Fibroblast of skin of right quadriceps (primary cell): Measurements from ENCODE around the gene PKP3.
A peak's percentile ranks its signal among the peaks of the same experiment; 100 is the strongest.

Source experiments
- DNase-seq: peaks from one replicate; pipeline ENCODE4 v3.0.0-alpha.2; 2013

Gene PKP3

DNA sequence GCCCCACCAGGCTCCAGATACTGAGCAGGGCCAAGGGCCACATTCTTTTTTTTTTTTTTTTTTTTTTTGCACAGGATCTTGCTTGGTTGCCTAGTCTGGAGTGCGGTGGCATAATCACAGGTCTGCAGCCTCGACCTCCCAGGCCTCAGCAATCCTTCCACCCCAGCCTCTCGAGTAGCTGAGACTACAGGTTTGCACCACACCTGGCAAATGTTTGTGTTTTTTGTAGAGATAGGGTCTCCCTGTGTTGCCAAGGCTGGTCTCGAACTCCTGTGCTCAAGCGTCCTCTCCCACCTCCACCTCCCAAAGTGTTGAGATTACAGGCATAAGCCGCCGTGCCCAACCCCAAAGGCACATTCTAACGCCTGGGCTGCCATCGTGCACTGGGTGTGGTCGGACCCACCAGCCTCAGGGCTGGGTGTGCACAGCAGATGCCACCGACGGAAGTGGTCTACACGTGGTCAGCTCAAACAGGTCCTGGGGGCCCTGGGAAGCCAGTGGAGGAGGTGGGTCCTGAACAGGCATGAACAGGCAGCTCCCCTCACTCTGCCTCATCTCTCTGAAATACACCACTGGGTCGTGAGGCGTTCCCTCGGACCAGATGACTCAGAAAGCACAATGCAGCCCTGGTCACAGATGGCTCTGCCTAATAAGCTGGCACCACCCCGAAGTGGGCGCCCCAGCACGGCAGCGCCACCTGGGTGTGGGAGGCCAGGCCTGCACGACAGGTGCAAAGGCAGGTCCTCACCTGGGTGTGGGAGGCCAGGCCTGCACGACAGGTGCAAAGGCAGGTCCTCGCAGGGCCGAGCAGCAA is 29.9 kb upstream of the PKP3 start:
- DNase-seq, result no peak

DNA sequence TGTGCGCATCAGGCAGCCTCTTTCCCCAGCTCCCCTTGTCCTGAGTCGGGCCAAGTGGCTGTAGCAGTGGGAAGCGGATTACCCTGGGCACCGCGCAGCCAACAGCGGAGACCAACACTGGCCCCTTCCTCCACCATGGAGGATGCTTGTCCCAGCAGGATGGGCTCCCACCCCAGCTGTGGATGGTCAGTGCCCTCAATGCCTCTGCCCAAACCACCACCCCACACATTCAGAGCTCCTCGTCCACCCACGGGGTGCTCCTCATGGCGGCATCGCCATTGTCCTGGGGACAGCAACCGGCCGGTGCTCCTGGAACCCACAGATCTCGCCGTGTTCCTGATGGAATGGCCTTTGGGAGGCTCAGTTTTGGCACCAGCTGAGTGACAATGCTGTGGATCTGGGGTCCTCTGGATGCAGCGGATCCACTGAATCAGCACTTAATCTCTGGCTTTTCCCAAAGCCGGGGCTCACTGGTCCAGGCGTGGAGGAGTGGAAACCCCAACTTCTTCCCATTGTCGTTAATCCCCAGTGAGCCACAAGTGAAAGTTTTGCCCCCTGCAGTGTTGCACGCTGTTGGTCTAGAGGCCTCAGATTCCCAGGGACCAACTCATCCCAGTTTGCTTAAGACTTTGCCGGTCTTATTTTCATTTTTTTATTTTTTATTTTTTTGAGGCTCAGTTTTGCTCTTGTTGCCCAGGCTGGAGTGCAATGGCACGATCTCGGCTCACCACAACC is 28.9 kb upstream of the PKP3 start:
- DNase-seq, result no peak

- DNase-seq, result no peak
Measured at GRCh38 chr11:365831-366230, 28.2 kb upstream of the PKP3 start.

DNA sequence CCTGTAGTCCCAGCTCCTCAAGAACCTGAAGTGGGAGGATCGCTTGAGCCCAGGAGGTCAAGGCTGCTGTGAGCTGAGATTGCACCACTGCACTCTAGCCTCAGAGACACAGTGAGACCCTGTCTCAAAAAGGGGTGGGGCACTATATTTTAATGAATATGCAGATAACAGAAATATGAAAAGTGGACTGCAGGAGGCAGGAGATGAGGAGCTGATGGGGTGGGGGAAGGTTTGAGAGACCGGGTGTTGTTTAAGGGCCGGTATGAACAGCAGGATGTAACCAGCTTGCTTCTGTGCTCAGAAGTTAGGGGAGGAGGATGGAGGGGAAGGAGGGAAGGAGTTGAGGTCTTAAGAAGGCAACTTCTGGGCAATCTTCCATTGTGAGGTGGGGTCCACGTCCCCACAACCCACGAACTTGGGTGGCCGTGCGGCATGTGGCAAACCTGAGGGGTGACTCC is 26.0 kb upstream of the PKP3 start:
- DNase-seq, result no peak

GRCh38 chr11:368414-369335 is 25.3 kb upstream of the PKP3 start:
- DNase-seq, result no peak

DNA sequence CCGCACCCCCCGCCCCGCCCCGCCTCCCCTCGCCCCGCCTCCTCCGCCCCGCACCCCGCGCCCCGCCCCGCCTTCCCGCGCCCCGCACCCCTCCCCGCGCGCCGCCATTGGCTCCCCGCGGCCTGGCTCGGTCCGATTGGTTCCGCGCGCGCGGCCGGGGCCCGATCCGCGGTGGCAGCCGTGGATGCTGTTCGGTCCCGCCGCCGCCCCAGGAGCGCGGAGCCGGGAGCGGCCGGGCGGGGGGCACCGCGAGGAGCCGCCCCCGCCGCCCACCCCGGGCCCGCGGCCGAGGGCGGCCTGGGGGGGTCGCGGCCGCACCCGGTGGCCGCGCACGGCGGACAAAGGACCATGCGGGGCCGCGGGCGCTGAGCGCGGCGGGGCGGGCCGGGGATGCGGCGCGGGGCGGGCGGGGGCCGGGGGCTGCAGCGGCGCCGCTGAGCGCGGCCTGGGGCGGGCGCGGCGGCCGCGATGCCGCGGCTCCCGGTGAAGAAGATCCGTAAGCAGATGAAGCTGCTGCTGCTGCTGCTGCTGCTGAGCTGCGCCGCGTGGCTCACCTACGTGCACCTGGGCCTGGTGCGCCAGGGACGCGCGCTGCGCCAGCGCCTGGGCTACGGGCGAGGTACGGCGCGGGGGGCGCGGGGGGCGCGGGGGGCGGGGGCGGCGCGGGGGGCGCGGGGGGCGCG is 24.5 kb upstream of the PKP3 start, which contains the start of gene B4GALNT4:
Gene B4GALNT4 (plus strand): TSS at position 164 of the 683 bp plus-strand sequence. CDS start 305 bp downstream, at position 469.
- peak; percentile 58 for DNase-seq

DNA sequence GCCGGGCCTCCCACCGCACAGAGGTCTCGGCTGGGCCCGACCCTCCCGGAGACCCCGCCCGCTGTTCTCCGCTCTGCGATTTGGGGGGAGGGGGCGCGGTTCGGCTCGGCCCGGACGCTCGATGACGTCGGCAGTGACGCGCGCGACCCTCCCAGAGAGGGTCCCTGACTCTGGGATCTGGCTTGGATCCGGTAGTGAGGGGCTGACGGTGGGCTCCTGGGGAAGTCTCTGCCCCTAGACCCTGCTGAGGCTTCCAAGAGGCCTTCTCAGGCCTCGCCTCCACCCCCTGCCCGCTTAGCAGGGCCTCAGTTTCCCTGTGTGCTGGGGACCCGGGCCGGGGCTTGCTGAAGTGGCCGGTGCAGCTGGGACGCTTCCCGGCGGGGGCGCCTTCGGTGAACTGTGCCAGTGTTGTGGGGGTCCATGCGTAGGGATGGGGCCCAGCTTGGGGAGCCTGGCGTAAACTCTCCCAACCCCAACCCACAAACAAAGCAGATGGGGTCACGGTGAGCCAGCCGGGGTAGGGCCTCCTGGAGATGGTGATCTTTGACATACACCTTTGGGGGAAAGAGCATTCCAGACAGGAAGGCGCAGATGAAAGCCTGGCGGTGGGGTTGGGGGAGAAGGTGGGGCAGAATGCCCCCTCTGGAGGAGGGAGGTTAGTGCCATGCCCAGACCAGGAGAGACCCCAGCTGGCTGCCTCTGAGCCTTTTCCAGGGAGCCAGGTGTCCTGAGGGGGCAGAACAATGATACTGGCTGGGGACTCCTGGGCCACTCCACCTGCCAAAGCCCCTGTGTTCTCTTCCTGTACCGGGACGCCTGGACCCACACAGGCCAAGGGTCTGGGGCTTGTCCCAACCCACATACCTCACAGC is 23.7 kb upstream of the PKP3 start:
- no peak for DNase-seq

- no peak for DNase-seq
Measured at GRCh38 chr11:371051-371450, 23.0 kb upstream of the PKP3 start.

GRCh38 chr11:371716-372590 is 22.1 kb upstream of the PKP3 start:
- DNase-seq, result no peak

DNA sequence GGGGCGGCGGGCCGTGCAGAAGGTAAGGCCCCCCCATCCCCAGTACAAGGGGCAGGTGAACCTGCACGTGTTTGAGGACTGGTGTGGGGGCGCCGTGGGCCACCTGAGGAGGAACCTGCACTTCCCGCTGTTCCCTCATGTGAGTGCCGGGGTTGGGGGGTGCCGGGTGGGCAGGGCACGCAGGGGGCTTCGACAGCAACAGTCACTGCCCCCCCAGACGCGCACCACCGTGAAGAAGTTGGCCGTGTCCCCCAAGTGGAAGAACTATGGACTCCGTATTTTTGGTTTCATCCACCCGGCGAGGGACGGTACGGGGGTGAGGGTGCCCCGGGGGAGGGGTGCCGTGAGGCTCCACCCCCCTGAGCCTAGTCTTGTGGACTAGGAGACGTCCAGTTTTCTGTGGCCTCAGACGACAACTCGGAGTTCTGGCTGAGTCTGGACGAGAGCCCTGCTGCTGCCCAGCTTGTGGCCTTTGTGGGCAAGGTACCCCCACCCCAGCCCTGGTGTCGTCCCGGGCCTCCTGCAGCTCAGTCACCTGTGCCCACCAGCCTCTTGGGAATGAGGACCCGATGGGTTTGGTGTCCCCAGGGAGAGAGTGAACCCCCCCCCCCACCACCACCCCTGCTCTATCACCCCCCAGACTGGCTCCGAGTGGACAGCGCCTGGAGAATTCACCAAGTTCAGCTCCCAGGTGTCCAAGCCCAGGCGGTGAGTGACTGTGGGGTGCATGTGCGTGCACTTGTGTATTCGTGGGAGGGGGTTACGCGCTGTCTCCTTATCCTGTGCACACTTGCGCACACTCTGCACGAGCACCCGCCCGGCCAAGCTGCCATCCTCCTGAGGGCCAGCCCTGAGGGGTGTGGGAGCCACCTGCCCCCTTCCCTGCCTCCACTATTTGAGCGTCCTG is 20.9 kb upstream of the PKP3 start:
- DNase-seq, result no peak

DNA sequence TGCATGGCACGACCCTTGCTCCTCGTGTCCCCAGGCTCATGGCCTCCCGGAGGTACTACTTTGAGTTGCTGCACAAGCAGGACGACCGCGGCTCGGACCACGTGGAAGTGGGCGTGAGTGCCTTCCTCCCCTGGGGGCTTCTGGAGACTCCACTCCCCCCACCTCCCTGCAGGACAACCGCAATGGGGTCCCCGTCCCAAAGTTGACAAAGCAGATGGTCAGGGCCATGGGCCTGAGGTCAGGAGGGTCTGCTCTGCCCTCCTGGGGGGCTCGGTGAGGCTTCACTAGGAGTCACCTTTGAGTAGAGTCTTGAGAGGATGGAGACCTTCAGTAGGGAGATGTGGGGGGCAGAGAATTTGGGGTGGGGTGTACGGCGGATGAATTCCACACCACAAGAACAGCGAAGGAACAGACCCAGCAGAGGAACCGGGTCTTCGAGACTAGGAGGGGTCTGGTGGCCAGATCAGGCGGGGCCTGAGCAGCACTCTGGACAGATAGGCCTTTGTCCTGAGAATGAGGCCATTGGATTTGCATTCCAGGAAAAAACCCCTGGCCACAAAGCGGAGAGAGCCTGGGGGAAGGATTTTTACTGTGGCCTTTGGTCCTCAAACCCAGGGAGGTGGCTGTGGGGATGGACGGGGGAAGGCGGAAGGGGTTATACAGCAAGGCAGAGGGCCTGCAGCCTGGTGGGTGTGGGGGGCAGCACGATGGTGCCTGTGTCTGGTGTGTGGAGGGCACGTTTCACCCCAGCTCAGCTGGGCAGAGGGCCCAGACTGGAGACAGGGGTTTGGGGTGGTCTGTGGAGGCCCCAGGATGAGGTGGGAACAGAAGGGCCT is 20.1 kb upstream of the PKP3 start:
- no peak for DNase-seq

GRCh38 chr11:375065-376025 is 18.7 kb upstream of the PKP3 start:
- no peak for DNase-seq

GRCh38 chr11:376531-377173 is 17.4 kb upstream of the PKP3 start:
- no peak for DNase-seq

DNA sequence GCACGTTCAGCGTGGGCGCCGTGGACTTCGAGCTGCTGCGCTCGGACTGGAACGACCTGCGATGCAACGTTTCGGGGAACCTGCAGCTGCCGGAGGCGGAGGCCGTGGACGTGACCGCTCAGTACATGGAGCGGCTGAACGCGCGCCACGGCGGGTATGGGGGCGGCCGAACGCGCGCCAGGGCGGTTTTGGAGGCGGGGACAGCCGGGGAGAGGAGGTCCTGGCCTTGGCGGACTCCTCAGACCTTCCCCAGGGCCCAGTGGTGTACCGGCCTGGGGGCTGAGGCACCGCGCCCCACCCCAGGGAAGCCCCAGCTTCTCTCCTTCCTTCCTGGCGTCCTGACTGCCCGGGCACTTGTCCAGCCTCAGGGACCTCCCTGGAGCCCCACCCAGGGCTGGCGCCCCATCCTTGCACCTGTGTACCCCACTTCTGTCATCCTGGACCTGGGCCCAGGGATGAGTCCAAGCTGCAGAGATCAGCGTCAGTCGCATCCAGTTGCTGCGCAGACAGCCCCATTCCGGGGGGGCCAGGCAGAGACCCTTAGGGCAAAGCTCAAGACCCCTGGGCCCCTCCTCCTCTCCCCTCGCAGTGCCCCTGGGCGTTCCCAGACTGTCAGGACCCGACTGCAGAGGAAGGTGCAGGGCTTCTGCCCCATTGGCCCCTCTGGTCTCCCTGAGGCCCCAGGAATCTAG is 16.7 kb upstream of the PKP3 start:
- DNase-seq, result no peak

GRCh38 chr11:377883-378500 is 16.0 kb upstream of the PKP3 start:
- DNase-seq, result no peak
